ENCODE results near the gene RER1.
"Not testable (repeated sequence)": the region's sequence is repeated elsewhere in the genome, so short reads cannot be mapped to it uniquely, and the experiment has no call there.

Gene RER1

GRCh38 chr1:2431518-2431917, 39.9 kb downstream of the RER1 start:
- DNase-seq: no peak

GRCh38 chr1:2432441-2432844, 40.8 kb downstream of the RER1 start:
- DNase-seq: no peak

- no peak for DNase-seq
These were observed 41.6 kb downstream of the RER1 start for GRCh38 chr1:2433196-2433595.

GRCh38 chr1:2433936-2434655, 42.5 kb downstream of the RER1 start:
- no peak for DNase-seq

- no peak for DNase-seq
These were observed 43.5 kb downstream of the RER1 start for GRCh38 chr1:2435091-2435490.

GRCh38 chr1:2435746-2436355, 44.2 kb downstream of the RER1 start:
- DNase-seq: no peak

- DNase-seq: no peak
These were observed 45.2 kb downstream of the RER1 start for GRCh38 chr1:2436876-2437275.

GRCh38 chr1:2437617-2438016, 46.0 kb downstream of the RER1 start:
- no peak for DNase-seq

- no peak for DNase-seq
These were observed 46.4 kb downstream of the RER1 start for GRCh38 chr1:2438038-2438437.

- DNase-seq: no peak
These were observed 47.0 kb downstream of the RER1 start for GRCh38 chr1:2438641-2439040.

- no peak for DNase-seq
These were observed 47.7 kb downstream of the RER1 start for GRCh38 chr1:2439369-2439768.

- DNase-seq: not testable (repeated sequence)
These were observed 48.7 kb downstream of the RER1 start for GRCh38 chr1:2440346-2440745.

GRCh38 chr1:2441746-2442145, 50.1 kb downstream of the RER1 start:
- DNase-seq: no peak

- no peak for DNase-seq
These were observed 51.0 kb downstream of the RER1 start for GRCh38 chr1:2442661-2443060.

- DNase-seq: no peak
These were observed 51.9 kb downstream of the RER1 start for GRCh38 chr1:2443277-2444137.

- DNase-seq: no peak
These were observed 52.5 kb downstream of the RER1 start for GRCh38 chr1:2444138-2444591.

GRCh38 chr1:2445162-2445822, 53.7 kb downstream of the RER1 start:
- DNase-seq: no peak

GRCh38 chr1:2445823-2446215, 54.2 kb downstream of the RER1 start:
- DNase-seq: no peak

GRCh38 chr1:2446394-2446793, 54.8 kb downstream of the RER1 start:
- no peak for DNase-seq

GRCh38 chr1:2446861-2447260, 55.2 kb downstream of the RER1 start:
- no peak for DNase-seq

- no peak for DNase-seq
These were observed 55.8 kb downstream of the RER1 start for GRCh38 chr1:2447276-2448097.

- DNase-seq: no peak
These were observed 56.4 kb downstream of the RER1 start for GRCh38 chr1:2448098-2448445.

Data from hematopoietic multipotent progenitor cell treated with erythropoietin and hydrocortisone succinate and interleukin-3 and kit ligand, for 6 days (in vitro differentiated cells).